Thymus (tissue), 11 donors: ENCODE results near the gene GJC1. TPM values are rescaled to one million over a fixed set of nuclear protein-coding genes. Genes with fewer than 3 reads are reported as not detected.
"Not testable (repeated sequence)": the region's sequence is repeated elsewhere in the genome, so short reads cannot be mapped to it uniquely, and the experiment has no call there.

Experiments used
- DNase-seq, 9 donors: peaks; one replicate each; pipeline ENCODE4 v3.0.0-alpha.2; 2013; ENCODE audit warnings: low spot score in 9 of 9, low read depth in 6 of 9, missing footprints in 1 of 9
- H3K27ac ChIP-seq, 2 donors: one replicate each; pipeline ENCODE4 v1.5.1; 2013; ENCODE audit warnings: control low read depth in 1 of 2, low read depth in 1 of 2, low read length in 1 of 2, mild to moderate bottlenecking in 1 of 2, moderate library complexity in 1 of 2
- H3K27me3 ChIP-seq, 2 donors: one replicate each; pipeline ENCODE4 v1.5.1; 2013; ENCODE audit warnings: low read length in 1 of 2; ENCODE audit not compliant: control insufficient read depth in 2 of 2, insufficient read depth in 1 of 2
- H3K36me3 ChIP-seq, 2 donors: one replicate each; pipeline ENCODE4 v1.5.1; 2013; ENCODE audit warnings: low read length in 1 of 2, mild to moderate bottlenecking in 1 of 2, moderate library complexity in 1 of 2; ENCODE audit not compliant: control insufficient read depth in 2 of 2, insufficient read depth in 2 of 2
- H3K4me1 ChIP-seq, 2 donors: one replicate each; pipeline ENCODE4 v1.5.1; 2013; ENCODE audit warnings: low read length in 2 of 2; ENCODE audit not compliant: control insufficient read depth in 2 of 2, insufficient read depth in 2 of 2
- H3K4me3 ChIP-seq, 2 donors: one replicate each; pipeline ENCODE4 v1.5.1; 2013; ENCODE audit warnings: low read length in 2 of 2, control low read depth in 1 of 2, mild to moderate bottlenecking in 1 of 2
- H3K9me3 ChIP-seq, 2 donors: one replicate each; pipeline ENCODE4 v1.5.1; 2013; ENCODE audit warnings: low read length in 1 of 2, mild to moderate bottlenecking in 1 of 2; ENCODE audit not compliant: control insufficient read depth in 2 of 2, insufficient read depth in 1 of 2
- WGBS: extraction: QIAGEN DNeasy Blood & Tissue Kit; methylation state at CpG from one replicate; pipeline ENCODE4 v1.1.7; 2013; 5-methylcytosine and 5-hydroxymethylcytosine counted together
- polyA plus RNA-seq: library from polyadenylated mRNA; stranded (reverse); fragments of 200-250 nt; gene quantifications from one replicate; pipeline ENCODE4 v1.2.3, GENCODE V29; 2013
- total RNA-seq: library from RNA; stranded (reverse); fragments of 120-200 nt; gene quantifications from one replicate; pipeline ENCODE4 v1.2.4, GENCODE V29; 2013
- donor health status: healthy.

The GJC1 gene
- total and polyA plus RNA-seq, 2 donors, result 2.1 to 2.2 TPM

GRCh38 chr17:44755180-44755579 lies 74.9 kb downstream of the GJC1 start:
- not testable (repeated sequence) for H3K4me3 ChIP-seq, H3K4me1 ChIP-seq, H3K9me3 ChIP-seq, H3K27ac ChIP-seq, DNase-seq
- WGBS, result 98% methylated on average over 5 of the region's 5 CpGs
- Histone ChIP-seq H3K36me3 (peaks cover 7 to 10% of the 10 kb centered on the region in 2 donors), H3K27me3 (peaks cover 30 to 38% of the 10 kb centered on the region in 2 donors)

GRCh38 chr17:44754276-44754675 lies 75.8 kb downstream of the GJC1 start:
- H3K36me3 ChIP-seq, result peaks cover 14 to 15% of the 10 kb centered on the region in 2 donors
- no peak overlapping the region for H3K4me3 ChIP-seq
- peaks cover 24 to 29% of the 10 kb centered on the region in 2 donors for H3K27me3 ChIP-seq
- no peak for DNase-seq
- H3K4me1 ChIP-seq, result peaks cover 0 to under 1% of the 10 kb centered on the region in 2 donors
- 92% methylated on average over 7 of the region's 7 CpGs for WGBS
- H3K9me3 ChIP-seq, result no peaks in the 10 kb centered on the region
- H3K27ac ChIP-seq, result no peak overlapping the region

GRCh38 chr17:44752953-44753861 lies 76.9 kb downstream of the GJC1 start:
- Histone ChIP-seq H3K27ac (no peak overlapping the region), H3K4me3 (no peak overlapping the region), H3K36me3 (peaks cover 20 to 26% of the 10 kb centered on the region in 2 donors), H3K4me1 (no peaks in the 10 kb centered on the region), H3K9me3 (no peaks in the 10 kb centered on the region), H3K27me3 (peaks cover 14 to 20% of the 10 kb centered on the region in 2 donors)
- WGBS, result 96% methylated on average over 17 of the region's 17 CpGs
- DNase-seq, result no peak

- H3K36me3 ChIP-seq, result peaks cover 30 to 38% of the 10 kb centered on the region in 2 donors
- DNase-seq, result no peak
- H3K27me3 ChIP-seq, result peaks cover under 1 to 6% of the 10 kb centered on the region in 2 donors
- H3K27ac ChIP-seq, result no peak overlapping the region
- 97% methylated on average over 10 of the region's 10 CpGs for WGBS
- H3K4me1 ChIP-seq, result no peaks in the 10 kb centered on the region
- no peak overlapping the region for H3K4me3 ChIP-seq
- H3K9me3 ChIP-seq, result no peaks in the 10 kb centered on the region
Measured at GRCh38 chr17:44751806-44752205, 78.3 kb downstream of the GJC1 start.

GRCh38 chr17:44751331-44751730 lies 78.8 kb downstream of the GJC1 start:
- peaks cover 30 to 38% of the 10 kb centered on the region in 2 donors for H3K36me3 ChIP-seq
- WGBS, result 96% methylated on average over 7 of the region's 7 CpGs

GRCh38 chr17:44749980-44750318 lies 80.1 kb downstream of the GJC1 start:
- no peaks in the 10 kb centered on the region for H3K9me3 ChIP-seq

More at GRCh38 chr17:44751331-44751730, 78.8 kb downstream of the GJC1 start:
- no peak for DNase-seq
- Histone ChIP-seq H3K27me3 (peaks cover 0 to 3% of the 10 kb centered on the region in 2 donors), H3K9me3 (no peaks in the 10 kb centered on the region), H3K4me3 (no peak overlapping the region), H3K27ac (no peak overlapping the region), H3K4me1 (no peaks in the 10 kb centered on the region)

GRCh38 chr17:44749076-44749979 lies 80.8 kb downstream of the GJC1 start:
- Histone ChIP-seq H3K36me3 (peaks cover 30 to 38% of the 10 kb centered on the region in 2 donors), H3K27ac (no peak overlapping the region), H3K27me3 (no peaks in the 10 kb centered on the region), H3K9me3 (no peaks in the 10 kb centered on the region), H3K4me3 (no peak overlapping the region), H3K4me1 (no peaks in the 10 kb centered on the region)
- no peak for DNase-seq
- WGBS, result 97% methylated on average over 19 of the region's 19 CpGs

More at GRCh38 chr17:44749980-44750318, 80.1 kb downstream of the GJC1 start:
- 90% methylated on average over 9 of the region's 9 CpGs for WGBS
- no peak overlapping the region for H3K27ac ChIP-seq
- no peaks in the 10 kb centered on the region for H3K27me3 ChIP-seq
- H3K36me3 ChIP-seq, result peaks cover 30 to 38% of the 10 kb centered on the region in 2 donors
- no peaks in the 10 kb centered on the region for H3K4me1 ChIP-seq
- no peak overlapping the region for H3K4me3 ChIP-seq
- no peak for DNase-seq
